Left ventricle myocardium inferior (tissue), 1 donor: Measurements from ENCODE around the gene PPP2R2B. TPM values are rescaled to one million over a fixed set of nuclear protein-coding genes. Genes with fewer than 3 reads are reported as not detected.

Experiments
- DNase-seq: peaks from one replicate; pipeline ENCODE4 v3.0.0-alpha.2; 2020
- H3K27ac ChIP-seq: fragments of 200-600 bp; replicated peaks from 2 replicates; pipeline ENCODE4 v1.8.0; 2021
- H3K27me3 ChIP-seq: fragments of 200-600 bp; 2 replicates; pipeline ENCODE4 v1.8.0; 2021; ENCODE audit warnings: low read depth
- H3K36me3 ChIP-seq: fragments of 200-600 bp; 2 replicates; pipeline ENCODE4 v1.8.0; 2021
- H3K4me1 ChIP-seq: fragments of 200-600 bp; 2 replicates; pipeline ENCODE4 v1.8.0; 2021
- H3K4me3 ChIP-seq: fragments of 200-600 bp; 2 replicates; pipeline ENCODE4 v1.8.0; 2021; ENCODE audit warnings: mild to moderate bottlenecking, moderate library complexity
- H3K9me3 ChIP-seq: fragments of 200-600 bp; replicated peaks from 2 replicates; pipeline ENCODE4 v1.8.0; 2021
- intact Hi-C: fragments of 100-400 bp; cut with micrococcal nuclease; formaldehyde crosslinking; loops from one replicate; pipeline ENCODE4 v1.11.0; 2022
- total RNA-seq: library from RNA; stranded (reverse); fragmentation: NEBNext Ultra II Directional; extraction: Animal tissue kit (Norgen Biotek cat#: 25700); gene quantifications from one replicate; pipeline ENCODE4 v1.2.1, GENCODE V29; 2021
- TF ChIP-seq, protein P1 (sequence below): fragments of 200-600 bp; IDR thresholded peaks from 2 replicates; pipeline ENCODE4 v1.8.0; 2021; ENCODE audit warnings: antibody characterized with exemption, mild to moderate bottlenecking, borderline replicate concordance
- donor health status: DM: no; HTN: yes; CAD: no; lungs with severe emphysema.

The PPP2R2B gene
- total RNA-seq, 1 donor from 2014 or later = 0.11 TPM

- no peaks in the 10 kb centered on the region for H3K36me3 ChIP-seq
- no peak overlapping the region for H3K4me3 ChIP-seq
- intact Hi-C loops = no loop called here
- H3K4me1 ChIP-seq = no peaks in the 10 kb centered on the region
- no peak for DNase-seq
- no peak overlapping the region for H3K27ac ChIP-seq
- H3K9me3 ChIP-seq = no peaks in the 10 kb centered on the region
- peaks cover 13% of the 10 kb centered on the region for H3K27me3 ChIP-seq
- TF ChIP-seq, protein P1, sequence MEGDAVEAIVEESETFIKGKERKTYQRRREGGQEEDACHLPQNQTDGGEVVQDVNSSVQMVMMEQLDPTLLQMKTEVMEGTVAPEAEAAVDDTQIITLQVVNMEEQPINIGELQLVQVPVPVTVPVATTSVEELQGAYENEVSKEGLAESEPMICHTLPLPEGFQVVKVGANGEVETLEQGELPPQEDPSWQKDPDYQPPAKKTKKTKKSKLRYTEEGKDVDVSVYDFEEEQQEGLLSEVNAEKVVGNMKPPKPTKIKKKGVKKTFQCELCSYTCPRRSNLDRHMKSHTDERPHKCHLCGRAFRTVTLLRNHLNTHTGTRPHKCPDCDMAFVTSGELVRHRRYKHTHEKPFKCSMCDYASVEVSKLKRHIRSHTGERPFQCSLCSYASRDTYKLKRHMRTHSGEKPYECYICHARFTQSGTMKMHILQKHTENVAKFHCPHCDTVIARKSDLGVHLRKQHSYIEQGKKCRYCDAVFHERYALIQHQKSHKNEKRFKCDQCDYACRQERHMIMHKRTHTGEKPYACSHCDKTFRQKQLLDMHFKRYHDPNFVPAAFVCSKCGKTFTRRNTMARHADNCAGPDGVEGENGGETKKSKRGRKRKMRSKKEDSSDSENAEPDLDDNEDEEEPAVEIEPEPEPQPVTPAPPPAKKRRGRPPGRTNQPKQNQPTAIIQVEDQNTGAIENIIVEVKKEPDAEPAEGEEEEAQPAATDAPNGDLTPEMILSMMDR = no peak
Observed at GRCh38 chr5:146802945-146803522, 75.5 kb downstream of the PPP2R2B start.

DNA sequence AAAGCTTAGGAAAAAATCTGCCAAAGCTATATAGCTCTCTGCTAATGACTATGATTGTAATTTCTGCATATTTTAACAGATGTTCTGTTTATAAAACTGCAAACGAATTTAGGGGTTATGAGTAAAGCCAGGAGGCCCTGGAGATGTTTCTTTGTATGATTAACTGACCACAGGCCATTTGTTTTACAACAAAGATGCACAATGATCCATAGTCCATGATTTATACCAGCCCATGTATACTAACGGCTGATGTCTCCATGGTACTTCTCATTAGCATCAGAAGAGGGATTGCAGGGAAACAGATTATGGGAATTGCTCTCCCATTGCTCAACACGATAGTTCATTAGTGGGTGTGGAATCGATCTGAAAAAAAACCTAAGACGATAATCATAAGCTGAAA lies 78.9 kb downstream of the PPP2R2B start:
- peaks cover 13% of the 10 kb centered on the region for H3K27me3 ChIP-seq
- TF ChIP-seq, protein P1 = no peak
- H3K4me1 ChIP-seq = no peaks in the 10 kb centered on the region
- DNase-seq = no peak
- no peaks in the 10 kb centered on the region for H3K36me3 ChIP-seq
- no peak overlapping the region for H3K4me3 ChIP-seq
- intact Hi-C loops = no loop called here
- no peak overlapping the region for H3K27ac ChIP-seq
- no peaks in the 10 kb centered on the region for H3K9me3 ChIP-seq

DNA sequence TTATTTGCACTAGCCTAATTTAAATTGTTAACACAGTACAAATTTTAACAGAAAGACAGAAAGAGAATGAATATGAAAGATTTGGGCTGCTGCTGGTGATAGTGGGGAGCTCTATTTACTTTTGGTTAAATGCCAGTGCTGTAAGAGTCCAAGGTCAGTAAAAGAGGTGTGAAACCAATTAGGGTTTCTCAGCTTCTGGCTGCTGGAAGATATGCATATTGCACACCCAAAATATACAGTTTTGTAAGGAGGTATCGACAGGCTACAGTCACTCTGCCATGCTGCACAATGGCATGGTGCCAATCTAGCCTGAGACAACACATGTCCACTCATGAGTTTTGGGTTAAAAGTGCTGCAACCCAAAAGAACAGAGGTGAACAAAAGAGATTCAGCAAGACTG lies 79.3 kb downstream of the PPP2R2B start:
- H3K4me3 ChIP-seq = no peak overlapping the region
- no peaks in the 10 kb centered on the region for H3K4me1 ChIP-seq
- no peak for DNase-seq
- no peaks in the 10 kb centered on the region for H3K36me3 ChIP-seq
- no peak overlapping the region for H3K27ac ChIP-seq
- TF ChIP-seq, protein P1 = no peak
- intact Hi-C loops = no loop called here
- H3K9me3 ChIP-seq = no peaks in the 10 kb centered on the region
- H3K27me3 ChIP-seq = peaks cover 13% of the 10 kb centered on the region

DNA sequence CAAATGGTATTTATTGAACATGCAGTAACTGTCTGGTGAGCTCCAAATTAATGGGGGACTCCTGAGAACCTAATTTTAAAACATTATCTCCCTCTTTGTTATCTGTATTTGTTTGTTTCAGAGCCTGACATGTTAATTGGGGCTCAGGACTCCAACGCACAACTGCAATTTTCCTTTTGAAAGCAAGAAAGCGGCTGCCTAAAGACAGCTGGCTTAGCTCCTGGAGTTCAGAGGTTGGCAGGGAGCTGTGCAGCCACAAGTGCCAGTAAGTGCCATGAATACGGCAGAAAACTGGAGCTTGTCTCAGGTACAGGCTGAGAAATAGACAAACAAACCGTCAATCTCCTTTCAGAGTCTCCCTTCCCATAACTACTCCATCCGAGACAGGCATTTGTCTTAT lies 80.9 kb downstream of the PPP2R2B start:
- Histone ChIP-seq H3K27me3 (peaks cover 13% of the 10 kb centered on the region), H3K4me3 (no peak overlapping the region), H3K4me1 (no peaks in the 10 kb centered on the region), H3K27ac (no peak overlapping the region), H3K36me3 (no peaks in the 10 kb centered on the region), H3K9me3 (no peaks in the 10 kb centered on the region)
- TF ChIP-seq, protein P1 = no peak
- DNase-seq = no peak
- intact Hi-C loops = no loop called here

DNA sequence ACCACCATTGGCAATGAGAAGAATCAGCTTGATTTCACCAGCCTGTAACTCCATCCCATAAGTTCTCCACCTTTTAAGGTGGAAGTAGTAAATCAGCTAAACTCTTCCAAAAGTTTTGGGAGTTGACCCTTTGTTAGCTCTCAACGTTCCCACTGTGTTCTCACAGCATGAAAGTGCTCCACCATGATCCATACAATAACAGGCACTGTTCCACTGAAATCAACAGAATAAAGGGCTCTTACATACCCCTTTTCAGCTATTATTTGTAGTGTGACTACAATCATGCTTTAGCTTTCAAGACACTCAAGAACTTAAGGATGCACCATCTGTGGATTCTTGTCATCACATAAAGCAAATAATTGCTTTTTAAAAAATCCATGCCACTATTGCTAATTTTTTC lies 81.6 kb downstream of the PPP2R2B start:
- H3K36me3 ChIP-seq = no peaks in the 10 kb centered on the region
- H3K4me3 ChIP-seq = no peak overlapping the region
- peaks cover 9% of the 10 kb centered on the region for H3K27me3 ChIP-seq
- H3K4me1 ChIP-seq = no peaks in the 10 kb centered on the region
- H3K9me3 ChIP-seq = no peaks in the 10 kb centered on the region
- no peak overlapping the region for H3K27ac ChIP-seq
- no peak for DNase-seq
- intact Hi-C loops = no loop called here
- TF ChIP-seq, protein P1 = no peak

GRCh38 chr5:146796144-146796543 lies 82.4 kb downstream of the PPP2R2B start:
- Histone ChIP-seq H3K4me1 (no peaks in the 10 kb centered on the region), H3K27me3 (peaks cover 5% of the 10 kb centered on the region), H3K27ac (no peak overlapping the region), H3K4me3 (no peak overlapping the region), H3K36me3 (no peaks in the 10 kb centered on the region), H3K9me3 (no peaks in the 10 kb centered on the region)
- TF ChIP-seq, protein P1 = no peak
- intact Hi-C loops = no loop called here
- DNase-seq = no peak
